K562 (cell line): Measurements from ENCODE around the gene ERVFRD-1. TPM values are rescaled to one million over a fixed set of nuclear protein-coding genes. Genes with fewer than 3 reads are reported as not detected.
A peak's percentile ranks its signal among the peaks of the same experiment; 100 is the strongest.

Experiments used
- BRD9 ChIP-seq: fragments of 450-650 bp; IDR thresholded peaks from 2 replicates; pipeline ENCODE4 v1.6.1; 2018; ENCODE audit warnings: low read depth; ENCODE audit not compliant: partially characterized antibody
- CCAR2 ChIP-seq: fragments of 200-400 bp; formaldehyde crosslinking; IDR thresholded peaks from 2 replicates; pipeline ENCODE4 v1.6.1; 2017; ENCODE audit warnings: mild to moderate bottlenecking, low read depth, low read length
- CEBPZ ChIP-seq: fragments of 150-350 bp; IDR thresholded peaks from 2 replicates; pipeline ENCODE4 v1.6.1; 2014; ENCODE audit warnings: low read depth, mild to moderate bottlenecking, low read length, borderline replicate concordance
- DPF2 ChIP-seq: fragments of 450-650 bp; IDR thresholded peaks from 2 replicates; pipeline ENCODE4 v1.6.1; 2016
- HDAC6 ChIP-seq: IDR thresholded peaks from 2 replicates; pipeline ENCODE4 v1.6.1; 2012; ENCODE audit warnings: low read depth, mild to moderate bottlenecking, control low read depth, inconsistent platforms, low read length, moderate library complexity
- KAT2B ChIP-seq: IDR thresholded peaks from one replicate; pipeline ENCODE4 v1.6.1; 2012; ENCODE audit warnings: low read depth, mild to moderate bottlenecking, control low read depth, inconsistent platforms, low read length, moderate library complexity
- KLF13 ChIP-seq: fragments of 450-650 bp; IDR thresholded peaks from 2 replicates; pipeline ENCODE4 v1.6.1; 2016; ENCODE audit warnings: missing genetic modification characterization, low read depth, mild to moderate bottlenecking, missing compliant biosample characterization, moderate library complexity, borderline replicate concordance
- OTX1 ChIP-seq: fragments of 450-650 bp; formaldehyde crosslinking; IDR thresholded peaks from 2 replicates; pipeline ENCODE4 v1.4.0; 2022; ENCODE audit warnings: mild to moderate bottlenecking
- PHF20 ChIP-seq: fragments of 450-650 bp; IDR thresholded peaks from 2 replicates; pipeline ENCODE4 v1.6.1; 2018; ENCODE audit not compliant: partially characterized antibody
- PKNOX1 ChIP-seq: fragments of 450-650 bp; IDR thresholded peaks from 2 replicates; pipeline ENCODE4 v1.6.1; 2016
- RBM34 ChIP-seq: fragments of 200-400 bp; formaldehyde crosslinking; IDR thresholded peaks from 2 replicates; pipeline ENCODE4 v1.6.1; 2018; ENCODE audit warnings: low read length, borderline replicate concordance; ENCODE audit not compliant: insufficient read depth
- TRIM24 ChIP-seq, 2 experiments: fragments of 450-650 bp; IDR thresholded peaks; 2 replicates each; pipeline ENCODE4 v1.6.1; 2016
- UBTF ChIP-seq, 2 experiments: IDR thresholded peaks; 2 replicates each; pipeline ENCODE4 v1.6.1; 2012; ENCODE audit warnings: improper control_type of control experiment in 2 of 2, low read depth in 2 of 2, low read length in 2 of 2, borderline replicate concordance in 1 of 2
- ZEB2 ChIP-seq: fragments of 450-650 bp; IDR thresholded peaks from 2 replicates; pipeline ENCODE4 v1.6.1; 2016
- ZNF224 ChIP-seq: sonication (generic); formaldehyde crosslinking; IDR thresholded peaks from 2 replicates; pipeline ENCODE4 v1.8.0; 2022; ENCODE audit warnings: mild to moderate bottlenecking, missing genetic modification reagents
- ZNF668 ChIP-seq: fragments of 250-450 bp; sonication (Bioruptor Pico); IDR thresholded peaks from 2 replicates; pipeline ENCODE4 v1.8.0; 2022; ENCODE audit warnings: mild to moderate bottlenecking, inconsistent platforms
- ZNF695 ChIP-seq: fragments of 450-650 bp; formaldehyde crosslinking; IDR thresholded peaks from 2 replicates; pipeline ENCODE4 v1.4.0; 2020; ENCODE audit warnings: mild to moderate bottlenecking, moderate library complexity
- polyA plus RNA-seq, 8 experiments: library from polyadenylated mRNA; depleted of rRNA in 4 of 8; stranded (reverse) in 5 of 8; unstranded in 3 of 8; fragments of >200 nt; fragmentation: Nextera tagmentation in 2 of 8; fragmentation: Illumina TruSeq in 1 of 8; extraction: Ambion mirVana in 2 of 8; extraction: Trizol in 1 of 8; gene quantifications; 2 replicates each; pipeline versions ENCODE4 v1.2.1 to v1.2.3, GENCODE V29; 2011 to 2014; ENCODE audit warnings: inconsistent platforms in 1 of 8, missing spikeins in 1 of 8
- total RNA-seq, 7 experiments: library from RNA; depleted of rRNA in 6 of 7; stranded (reverse); fragments of >200 nt in 6 of 7; fragmentation: Illumina TruSeq in 2 of 7; extraction: Trizol in 2 of 7; gene quantifications; 2 replicates each; pipeline versions ENCODE4 v1.2.1 to v1.2.3, GENCODE V29; 2011 to 2021; ENCODE audit warnings: low replicate concordance in 1 of 7

Gene ERVFRD-1
- total and polyA plus RNA-seq, 9 of the 15 experiments (the other 6 are each of a cell fraction or from before 2014, with no cell fraction given), result 0.05 to 0.14 (median 0.09) TPM; not detected in 2

GRCh38 chr6:11093626-11094410 lies 17.7 kb downstream of the ERVFRD-1 start, which contains the start of gene SMIM13 (continued):
- peak in 1 of 2 experiments; percentile 81; a peak in 1 of 4 replicates for TF ChIP-seq TRIM24 (IDR thresholded peaks at IDR 0.05)
- TF ChIP-seq KLF13 (tag), result 0 out of 2 replicates have a peak, but pooled peaks have one; percentile 7
- no peak for TF ChIP-seq HDAC6
- no peak for TF ChIP-seq DPF2
- no peak for TF ChIP-seq ZNF668 (CRISPR knock-in tag)
- 0 out of 2 replicates have a peak, but pooled peaks have one; percentile 78 for TF ChIP-seq RBM34
- TF ChIP-seq PKNOX1, result peak; percentile 70
- no peak for TF ChIP-seq KAT2B
- TF ChIP-seq UBTF (IDR thresholded peaks at IDR 0.05; ENCODE audit: borderline replicate concordance in 1 of 2, low read depth in 2 of 2, low read length in 2 of 2), result peak in 1 of 2 experiments; percentile 84; a peak in 2 of 4 replicates
- TF ChIP-seq ZEB2, result no peak
- TF ChIP-seq PHF20, result peak; percentile 71
- no peak for TF ChIP-seq BRD9
- TF ChIP-seq CCAR2, result no peak
- TF ChIP-seq CEBPZ, result no peak
- TF ChIP-seq ZNF695, result no peak
- no peak for TF ChIP-seq ZNF224
- TF ChIP-seq OTX1 (CRISPR knock-in tag), result no peak
